Mesodermal cell (in vitro differentiated cells): ENCODE results near the gene ASF1B.

Source experiments
- H3K27ac ChIP-seq: 2 replicates; pipeline ENCODE4 v1.7.0; 2013; ENCODE audit warnings: mild to moderate bottlenecking, low read depth, low read length, moderate library complexity; ENCODE audit not compliant: severe bottlenecking
- H3K36me3 ChIP-seq: 2 replicates; pipeline ENCODE4 v1.7.1; 2013; ENCODE audit warnings: mild to moderate bottlenecking, low read length, moderate library complexity; ENCODE audit not compliant: control insufficient read depth, insufficient read depth
- H3K4me1 ChIP-seq: one replicate; pipeline ENCODE4 v1.7.1; 2013; ENCODE audit warnings: mild to moderate bottlenecking, low read length; ENCODE audit not compliant: insufficient read depth, control insufficient read depth, poor library complexity, severe bottlenecking
- H3K4me3 ChIP-seq: 2 replicates; pipeline ENCODE4 v1.7.0; 2013; ENCODE audit warnings: low read length, control low read depth, mild to moderate bottlenecking; ENCODE audit not compliant: insufficient read depth, poor library complexity, severe bottlenecking; ENCODE audit errors: extremely low read depth
- H3K9me3 ChIP-seq: 2 replicates; pipeline ENCODE4 v1.7.1; 2013; ENCODE audit warnings: mild to moderate bottlenecking, low read length, moderate library complexity; ENCODE audit not compliant: control insufficient read depth
- WGBS, 2 experiments: methylation state at CpG; one replicate each; pipeline ENCODE4 v1.1.5; 2013; ENCODE audit warnings: missing lambda C conversion rate in 2 of 2; ENCODE audit not compliant: insufficient coverage in 2 of 2; 5-methylcytosine and 5-hydroxymethylcytosine counted together

ASF1B gene

GRCh38 chr19:14093117-14093823, 43.1 kb downstream of the ASF1B start:
- Histone ChIP-seq H3K9me3 (peaks cover 14% of the 10 kb centered on the region), H3K27ac (no peak overlapping the region), H3K4me1 (peaks cover 6% of the 10 kb centered on the region), H3K4me3 (no peak overlapping the region), H3K36me3 (peaks cover 26% of the 10 kb centered on the region)
- 97 to 99% methylated on average over 6 to 8 of the region's 9 CpGs for WGBS, 2 experiments

DNA sequence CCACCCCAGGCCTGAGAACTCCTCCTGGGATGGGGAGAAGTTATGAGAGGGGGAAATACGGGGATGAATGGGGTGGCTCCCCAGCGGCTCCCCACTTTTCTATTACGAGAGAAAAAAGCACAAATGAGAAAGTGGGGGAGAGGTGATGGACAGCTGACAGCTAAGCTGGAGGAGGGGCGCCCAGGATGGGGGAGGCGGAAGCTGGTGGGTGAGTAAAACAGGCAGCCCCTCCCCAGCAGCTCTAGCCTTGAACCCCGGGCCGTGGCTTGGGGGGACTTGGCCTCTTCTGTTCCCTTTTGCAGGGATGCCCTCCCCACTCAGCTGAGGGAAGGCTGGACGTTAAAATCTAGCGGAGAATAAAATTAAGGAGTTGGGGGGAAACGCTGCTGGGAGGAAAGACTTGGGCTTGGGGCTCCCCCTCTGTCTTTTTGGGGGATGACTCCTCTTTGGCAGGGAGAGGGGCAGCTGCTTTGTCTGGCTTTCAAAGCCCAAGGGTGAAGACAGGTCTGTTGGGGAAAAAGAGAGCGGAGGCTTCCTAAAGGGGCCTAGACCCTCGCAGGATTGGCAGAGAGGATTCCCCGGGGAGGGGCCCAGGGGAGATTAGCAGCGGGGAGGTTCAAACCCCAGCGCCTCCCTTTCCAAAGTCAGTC, 44.5 kb downstream of the ASF1B start:
- Histone ChIP-seq H3K4me1 (peaks cover 6% of the 10 kb centered on the region), H3K27ac (peak overlapping the region; percentile 85), H3K36me3 (peaks cover 32% of the 10 kb centered on the region), H3K4me3 (peak overlapping the region; percentile 60), H3K9me3 (peaks cover 14% of the 10 kb centered on the region)
- 36 to 41% methylated on average over 10 to 13 of the region's 15 CpGs for WGBS, 2 experiments

DNA sequence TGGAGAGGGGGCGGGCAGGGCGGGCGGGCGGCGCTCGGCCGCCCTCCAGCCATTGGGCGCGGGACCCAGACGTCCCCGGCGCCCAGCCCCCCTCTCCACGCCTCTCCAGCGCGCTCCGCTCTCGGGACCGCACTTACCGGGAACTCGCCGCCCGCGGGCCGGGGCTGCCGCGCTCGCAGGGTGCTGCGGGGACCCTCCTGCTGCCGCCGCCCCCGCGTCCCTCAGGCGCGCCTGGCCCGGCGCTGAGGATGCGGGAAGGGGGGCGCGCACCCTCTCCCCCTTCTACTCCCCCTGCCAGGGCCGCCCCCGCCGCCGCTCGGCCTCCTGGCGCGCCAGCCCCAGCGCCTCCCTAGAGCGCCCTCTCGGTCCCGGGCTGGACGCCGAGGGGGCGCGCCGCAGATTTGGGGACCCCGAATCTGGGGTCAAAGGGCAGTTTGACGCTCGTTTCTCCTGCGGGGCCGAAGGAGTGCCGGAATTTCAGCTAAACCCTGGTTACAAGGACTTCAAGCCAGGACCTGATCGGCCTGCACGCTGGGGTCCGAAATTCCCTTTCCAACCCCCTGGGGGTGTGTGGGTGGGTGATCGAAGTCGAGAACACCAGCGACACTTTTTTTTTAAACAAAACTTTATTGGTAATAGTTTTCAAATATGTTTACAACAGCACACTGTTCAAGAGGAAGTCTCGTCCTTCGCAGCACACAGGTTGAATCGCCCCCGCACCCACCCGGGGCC, 45.1 kb downstream of the ASF1B start:
- 0% methylated on average over 46 to 49 of the region's 72 CpGs for WGBS, 2 experiments
- Histone ChIP-seq H3K4me3 (peak overlapping the region; percentile 60), H3K36me3 (peaks cover 32% of the 10 kb centered on the region), H3K9me3 (peaks cover 14% of the 10 kb centered on the region), H3K4me1 (peaks cover 6% of the 10 kb centered on the region), H3K27ac (peak overlapping the region; percentile 85)

- Histone ChIP-seq H3K36me3 (peaks cover 31% of the 10 kb centered on the region), H3K4me1 (peaks cover 6% of the 10 kb centered on the region), H3K9me3 (peaks cover 14% of the 10 kb centered on the region), H3K4me3 (peak within 1 kb of the TSS; percentile 60), H3K27ac (peak within 1 kb of the TSS; percentile 85)
- WGBS, 2 experiments, result no CpG with 5 or more reads among the region's 65 CpGs
Observed at GRCh38 chr19:14090509-14091080, 45.8 kb downstream of the ASF1B start, which contains the start of gene SAMD1. Gene SAMD1 (minus strand): TSS chr19:14090751.

- H3K4me1 ChIP-seq, result peaks cover 6% of the 10 kb centered on the region
- H3K27ac ChIP-seq, result peak overlapping the region; percentile 75
- H3K9me3 ChIP-seq, result peaks cover 14% of the 10 kb centered on the region
- H3K4me3 ChIP-seq, result peak overlapping the region; percentile 50
- peaks cover 31% of the 10 kb centered on the region for H3K36me3 ChIP-seq
- WGBS, 2 experiments, result 0% methylated on average over 52 to 103 of the region's 142 CpGs
Observed at GRCh38 chr19:14089662-14090508, 46.5 kb downstream of the ASF1B start.

- WGBS, 2 experiments, result 9 to 14% methylated on average over 13 to 16 of the region's 16 CpGs
- H3K4me1 ChIP-seq, result peaks cover 6% of the 10 kb centered on the region
- H3K27ac ChIP-seq, result no peak overlapping the region
- H3K36me3 ChIP-seq, result peaks cover 31% of the 10 kb centered on the region
- H3K9me3 ChIP-seq, result peaks cover 14% of the 10 kb centered on the region
- H3K4me3 ChIP-seq, result peak overlapping the region; percentile 42
Observed at GRCh38 chr19:14089412-14089661, 47.1 kb downstream of the ASF1B start.

DNA sequence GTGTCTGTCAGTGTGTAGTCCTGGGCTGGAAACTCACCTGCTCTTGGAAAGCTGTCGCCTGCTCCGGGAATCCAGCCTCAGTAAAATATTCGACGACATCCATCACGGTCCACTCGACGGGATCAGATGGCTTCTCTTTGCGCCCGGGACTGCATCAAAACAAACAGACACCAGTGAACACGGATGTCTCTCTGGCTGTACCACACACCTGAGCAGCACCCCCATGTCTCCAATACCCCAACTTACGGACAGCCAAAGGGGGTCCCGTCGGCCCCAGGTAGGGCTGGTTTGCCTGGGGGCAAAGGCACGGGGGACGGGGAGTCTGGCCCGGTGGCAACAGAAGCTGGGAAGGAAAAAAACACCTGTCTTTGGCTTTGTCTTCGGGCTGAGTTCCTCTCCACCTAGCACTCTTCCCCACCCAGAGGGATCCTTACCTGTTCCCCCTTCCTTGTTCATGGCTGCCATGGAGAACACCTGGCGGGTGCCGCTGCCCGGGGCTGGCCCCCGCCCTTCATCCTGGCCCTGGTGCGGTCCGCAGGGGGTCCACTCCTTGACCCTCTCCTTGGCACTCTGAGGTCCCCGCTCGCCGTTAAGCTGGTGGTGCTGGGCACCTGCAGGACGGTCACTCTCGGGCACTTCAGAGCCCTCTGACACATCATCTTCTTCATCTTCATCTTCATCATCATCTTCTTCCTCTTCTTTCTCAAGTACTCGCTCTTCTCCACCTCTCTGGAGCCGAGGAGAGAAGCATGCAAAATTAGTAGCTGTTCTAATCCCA, 47.6 kb downstream of the ASF1B start:
- H3K9me3 ChIP-seq, result peaks cover 9% of the 10 kb centered on the region
- H3K4me3 ChIP-seq, result peak overlapping the region; percentile 42
- 92% methylated on average over 23 to 30 of the region's 30 CpGs for WGBS, 2 experiments
- peaks cover 31% of the 10 kb centered on the region for H3K36me3 ChIP-seq
- H3K4me1 ChIP-seq, result peaks cover 6% of the 10 kb centered on the region
- H3K27ac ChIP-seq, result no peak overlapping the region

GRCh38 chr19:14086098-14086497, 50.3 kb downstream of the ASF1B start:
- Histone ChIP-seq H3K27ac (no peak overlapping the region), H3K9me3 (no peaks in the 10 kb centered on the region), H3K4me3 (no peak overlapping the region), H3K4me1 (peaks cover 3% of the 10 kb centered on the region), H3K36me3 (peaks cover 31% of the 10 kb centered on the region)
- 100% methylated on average over 1 of the region's 5 CpGs; no CpG with 5 or more reads in 1 of the 2 experiments for WGBS, 2 experiments

DNA sequence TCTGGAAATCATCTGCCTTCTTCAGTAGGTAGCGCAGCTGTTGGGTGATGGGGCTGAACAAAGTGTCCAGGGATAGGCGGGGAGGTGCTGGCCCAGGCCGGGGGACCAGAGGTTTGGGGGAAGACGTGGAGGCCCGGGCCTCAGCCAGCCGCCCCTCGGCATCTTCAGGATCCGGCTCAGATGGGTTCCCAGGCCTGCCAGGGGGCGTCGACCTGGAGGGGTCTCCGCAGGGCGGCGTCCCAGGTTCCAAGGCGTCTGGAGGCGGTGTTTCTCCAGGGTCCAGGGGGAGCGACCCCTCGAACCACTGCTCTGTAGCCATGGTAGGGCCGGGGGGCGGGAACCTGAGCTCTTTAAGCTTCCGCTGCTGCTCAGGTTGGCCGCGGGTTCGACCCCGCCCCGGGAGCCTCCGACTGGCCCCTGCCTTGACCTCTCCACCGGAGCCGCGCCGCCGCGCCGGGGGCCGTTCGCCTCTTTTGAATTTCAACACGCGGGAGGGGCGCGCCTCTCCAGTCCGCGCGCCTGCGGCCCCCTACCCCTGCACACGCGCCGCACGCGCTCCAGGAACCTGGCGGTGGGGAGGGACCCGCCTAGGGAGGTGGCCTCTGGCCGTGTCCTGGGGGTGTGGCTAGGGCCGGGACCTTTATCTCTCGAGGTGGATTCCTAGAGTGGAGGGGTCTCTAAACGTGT, 50.9 kb downstream of the ASF1B start, which contains the start of gene C19orf67:
C19orf67 (minus strand) TSS at position 475 of the 687 bp plus-strand sequence; CDS start at position 319, 156 bp downstream.
- Histone ChIP-seq H3K36me3 (peaks cover 31% of the 10 kb centered on the region), H3K9me3 (no peaks in the 10 kb centered on the region), H3K4me1 (peaks cover 3% of the 10 kb centered on the region), H3K4me3 (no peak within 1 kb of the TSS), H3K27ac (no peak within 1 kb of the TSS)
- 89 to 91% methylated on average over 48 of the region's 54 CpGs for whole genome bisulfite sequencing, 2 experiments
